Stimulated activated CD4-positive, alpha-beta T cell treated with anti-CD3 and anti-CD28 coated beads, Interleukin-4, amount 100 ng/mL, for 1 hour (primary cell): Measurements from ENCODE around the gene TEX54.
A peak's percentile ranks its signal among the peaks of the same experiment; 100 is the strongest.
"Not testable (repeated sequence)": the region's sequence is repeated elsewhere in the genome, so short reads cannot be mapped to it uniquely, and the experiment has no call there.

ENCODE experiments used
- DNase-seq: peaks from one replicate; pipeline ENCODE4 v3.0.0-alpha.2; 2020

TEX54 gene

DNA sequence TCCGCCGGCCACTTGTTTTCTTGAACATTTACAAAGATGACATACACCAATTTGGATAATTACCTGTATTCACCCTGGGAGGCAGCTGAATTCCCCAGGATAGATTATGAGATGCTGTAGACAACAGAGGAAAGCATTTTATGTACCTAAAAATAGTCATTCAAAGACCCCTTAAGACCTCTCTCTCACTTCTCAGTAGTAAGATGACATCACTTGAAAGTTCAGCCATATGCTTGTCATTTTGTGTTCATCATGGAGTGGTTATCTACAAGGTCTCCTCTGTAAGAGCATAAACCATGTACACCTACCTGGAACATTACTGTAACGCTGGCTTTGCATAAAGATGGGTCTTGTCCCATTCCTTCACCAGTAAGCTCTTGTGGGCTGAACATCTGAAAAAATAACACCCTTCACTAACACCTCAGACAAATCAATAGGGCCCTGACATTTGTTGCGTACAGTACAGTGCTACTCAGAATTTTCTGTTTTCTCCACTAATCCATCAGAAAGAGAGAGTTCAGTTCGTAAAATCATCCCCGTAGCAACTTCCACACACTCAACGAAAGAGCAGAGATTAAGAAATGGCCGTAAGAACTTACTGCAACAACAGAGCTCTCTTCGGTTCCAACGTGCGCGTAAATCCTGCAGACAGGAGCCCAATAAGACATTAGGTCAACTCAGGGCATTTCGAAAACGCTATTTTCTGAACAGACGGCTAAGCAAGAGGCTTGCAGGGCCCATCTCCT is 22.4 kb upstream of the TEX54 start:
- no peak for DNase-seq

DNA sequence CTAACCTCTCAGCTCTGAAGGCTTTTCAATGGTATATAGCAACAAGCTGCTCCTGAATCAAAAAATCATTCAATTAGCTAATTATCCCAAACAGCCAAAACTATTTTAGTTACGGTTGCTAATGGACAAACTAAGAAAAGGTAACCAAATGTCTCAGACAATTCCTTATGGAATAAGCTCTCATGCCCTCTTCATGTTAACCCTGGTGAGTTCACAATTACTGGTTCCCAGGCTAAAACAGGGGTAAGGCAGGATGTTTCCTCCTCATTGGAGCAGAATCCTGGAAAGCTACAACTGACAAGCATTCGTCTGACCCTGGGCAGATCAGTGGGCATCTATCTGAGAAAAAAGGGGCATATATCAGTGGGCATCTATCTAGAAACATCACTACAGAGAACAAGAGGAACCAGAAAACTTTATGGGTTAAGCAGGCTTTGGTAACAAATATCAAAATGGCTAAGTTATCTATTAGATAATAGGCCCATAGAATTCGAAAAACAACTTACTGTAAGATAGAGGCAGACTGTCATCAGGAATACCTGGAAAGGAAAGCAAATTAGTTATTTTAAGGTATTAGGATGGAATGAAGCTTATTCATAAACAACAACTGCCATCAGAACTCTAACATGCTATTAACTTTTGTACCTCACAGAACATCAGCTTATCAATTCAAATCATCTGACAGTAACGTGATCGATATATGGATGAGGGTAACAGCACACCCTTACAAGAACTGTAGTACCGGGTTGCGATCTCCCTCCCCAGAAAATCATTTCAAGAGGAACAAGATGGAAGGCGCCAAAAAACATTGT is 21.6 kb upstream of the TEX54 start:
- DNase-seq = no peak

DNA sequence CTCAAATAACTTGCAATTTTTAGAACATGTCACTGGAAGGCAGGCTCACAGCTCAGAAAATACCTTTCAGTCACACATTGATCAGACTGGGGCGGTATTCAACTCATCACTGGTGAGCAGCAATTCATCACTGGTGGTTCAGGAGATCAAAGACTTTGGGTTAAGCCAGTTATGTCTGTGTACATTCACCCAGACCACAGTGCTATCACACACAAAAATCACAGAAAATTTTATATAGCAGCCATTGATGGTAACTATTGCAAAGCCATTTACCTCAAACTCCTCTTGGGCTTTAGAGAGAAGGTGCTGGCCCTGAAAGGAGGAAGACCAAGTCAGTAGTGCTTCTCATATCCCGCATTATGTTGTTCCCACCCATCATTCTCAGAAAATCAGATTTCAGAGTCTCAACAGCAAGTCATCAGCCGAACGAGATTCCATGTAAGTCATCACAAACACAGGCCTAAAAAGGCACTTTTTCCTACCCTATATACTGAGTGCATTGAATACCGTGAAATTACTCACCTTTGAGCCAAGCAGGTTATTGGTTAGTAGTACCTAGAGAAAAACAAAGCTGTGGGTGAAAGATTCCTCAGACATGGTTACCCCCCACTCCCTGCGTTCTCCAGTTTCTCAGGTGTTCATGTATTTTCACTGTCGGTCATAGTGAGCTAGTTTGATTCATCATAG is 20.8 kb upstream of the TEX54 start:
- no peak for DNase-seq

- no peak for DNase-seq
Measured at GRCh38 chr11:62852523-62853188, 20.0 kb upstream of the TEX54 start.

DNA sequence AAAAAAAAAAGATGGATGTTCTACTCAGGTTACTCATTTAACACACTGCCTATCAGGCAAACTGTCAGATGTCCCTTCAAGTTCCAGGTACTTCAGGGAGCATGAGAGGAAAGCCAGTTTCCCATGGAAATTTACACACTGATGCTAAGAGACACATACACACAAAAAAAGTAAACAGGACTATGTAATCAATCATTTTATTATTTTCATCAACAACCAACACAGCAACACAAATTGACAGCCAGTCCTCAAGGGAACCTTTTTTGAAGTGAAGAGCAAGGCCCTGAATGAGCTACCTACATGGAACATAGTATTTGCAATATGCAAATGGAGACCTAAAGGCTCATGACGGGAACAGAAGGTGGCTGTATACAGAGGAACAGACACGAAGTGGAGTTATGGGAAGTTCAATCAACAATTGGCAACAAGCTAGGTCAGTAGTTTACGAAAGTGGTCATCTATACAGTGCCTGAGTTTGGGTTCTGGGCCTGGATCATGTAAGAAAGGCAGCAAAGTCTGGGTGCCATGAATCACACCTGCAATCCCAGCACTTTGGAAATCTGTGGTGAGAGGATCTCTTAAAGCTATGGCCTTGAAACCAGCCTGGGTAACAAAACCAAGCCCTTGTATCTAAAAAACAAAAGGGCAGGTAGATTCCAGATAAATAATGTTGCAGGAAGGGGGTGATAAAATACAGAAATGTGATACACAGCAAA is 19.3 kb upstream of the TEX54 start:
- DNase-seq = no peak

DNA sequence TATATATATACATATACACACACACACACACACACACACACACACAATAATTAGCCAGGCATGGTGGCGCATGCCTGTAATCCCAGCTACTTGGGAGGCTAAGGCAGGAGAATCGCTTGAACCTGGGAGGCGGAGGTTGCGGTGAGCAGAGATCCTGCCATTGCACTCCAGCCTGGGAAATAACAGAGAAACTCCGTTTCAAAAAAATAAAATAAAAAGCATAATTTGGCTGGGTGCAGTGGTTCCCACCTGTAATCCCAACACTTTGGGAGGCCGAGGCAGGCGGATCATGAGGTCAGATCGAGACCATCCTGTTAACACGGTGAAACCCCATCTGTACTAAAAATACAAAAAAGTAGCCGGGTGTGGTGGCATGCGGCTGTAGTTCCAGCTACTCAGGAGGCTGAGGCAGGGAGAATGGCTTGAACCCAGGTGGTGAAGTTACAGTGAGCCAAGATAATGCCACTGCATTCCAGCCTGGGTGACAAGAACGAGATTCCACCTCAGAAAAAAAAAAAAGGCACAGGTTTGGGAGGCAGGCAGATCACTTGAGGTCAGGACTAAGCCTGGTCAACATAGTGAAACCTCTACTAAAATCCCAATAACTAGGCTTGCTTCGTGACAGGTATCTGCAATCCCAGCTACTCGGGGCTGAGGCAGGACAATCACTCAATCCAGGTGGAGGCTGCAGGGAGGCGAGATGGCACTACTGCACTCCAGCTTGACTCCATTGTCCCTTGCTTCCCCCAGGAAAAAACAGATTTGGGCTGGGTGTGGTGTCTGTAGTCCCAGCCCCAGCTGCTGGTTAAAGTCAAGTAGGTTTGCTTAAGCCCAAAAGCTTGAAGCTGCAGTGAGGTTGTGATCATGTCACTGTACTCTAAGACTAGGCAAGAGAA is 18.5 kb upstream of the TEX54 start:
- DNase-seq = peak; percentile 30

- no peak for DNase-seq
Measured at GRCh38 chr11:62847767-62848314, 15.2 kb upstream of the TEX54 start.

DNA sequence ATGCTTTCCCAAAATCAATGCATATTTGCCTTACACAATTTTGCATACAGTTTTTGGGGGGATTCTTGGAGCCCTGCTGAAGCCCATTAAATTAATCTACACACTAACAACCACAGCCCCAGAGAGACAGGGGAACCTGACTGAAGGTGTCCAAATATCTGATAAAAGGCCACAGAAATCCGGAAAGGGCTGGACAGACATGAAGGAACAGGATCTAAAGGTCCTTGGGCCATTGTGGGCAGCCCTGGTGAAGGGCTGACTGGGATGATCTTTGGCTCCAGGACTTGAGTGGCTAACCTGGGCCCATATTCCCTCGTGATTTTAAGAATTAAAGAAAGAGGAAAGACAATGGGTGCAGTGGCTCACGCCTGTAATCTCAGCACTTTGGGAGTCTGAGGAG is 13.5 kb upstream of the TEX54 start:
- no peak for DNase-seq

DNA sequence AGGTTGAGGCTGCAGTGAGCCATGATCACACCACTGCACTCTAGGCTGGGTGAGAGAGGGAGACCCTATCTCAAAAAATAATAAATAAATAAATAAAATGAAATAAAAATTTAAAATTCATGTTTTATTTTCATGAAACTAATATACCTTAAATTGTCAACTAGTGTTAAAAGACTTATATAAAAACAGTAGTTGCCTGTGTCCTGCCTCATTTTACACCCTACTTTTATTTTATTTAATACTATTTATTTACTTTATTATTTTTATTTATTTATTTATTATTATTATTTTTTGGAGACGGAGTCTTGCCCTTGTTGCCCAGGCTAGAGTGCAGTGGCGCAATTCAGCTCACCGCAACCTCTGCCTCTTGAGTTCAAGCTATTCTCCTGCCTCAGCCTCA is 11.5 kb upstream of the TEX54 start:
- no peak for DNase-seq

DNA sequence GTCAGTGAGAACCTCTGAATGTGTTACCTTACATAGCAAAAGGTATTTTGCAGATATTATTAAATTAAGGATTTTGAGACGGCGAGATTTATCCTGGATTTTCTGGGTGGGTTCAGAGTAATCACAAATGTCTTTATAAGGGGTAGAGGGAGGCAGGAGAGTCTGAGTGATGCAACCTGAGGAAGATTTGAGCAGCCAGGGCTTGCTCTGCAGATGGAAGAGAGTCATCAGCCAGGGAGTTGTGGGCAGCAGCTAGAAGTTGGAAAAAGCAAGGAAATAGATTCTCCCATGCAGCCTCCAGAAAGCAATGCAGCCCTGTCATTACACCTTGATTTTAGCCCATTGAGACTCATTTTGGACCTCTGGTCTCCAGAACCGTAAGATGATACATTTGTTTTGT is 10.8 kb upstream of the TEX54 start:
- no peak for DNase-seq

DNA sequence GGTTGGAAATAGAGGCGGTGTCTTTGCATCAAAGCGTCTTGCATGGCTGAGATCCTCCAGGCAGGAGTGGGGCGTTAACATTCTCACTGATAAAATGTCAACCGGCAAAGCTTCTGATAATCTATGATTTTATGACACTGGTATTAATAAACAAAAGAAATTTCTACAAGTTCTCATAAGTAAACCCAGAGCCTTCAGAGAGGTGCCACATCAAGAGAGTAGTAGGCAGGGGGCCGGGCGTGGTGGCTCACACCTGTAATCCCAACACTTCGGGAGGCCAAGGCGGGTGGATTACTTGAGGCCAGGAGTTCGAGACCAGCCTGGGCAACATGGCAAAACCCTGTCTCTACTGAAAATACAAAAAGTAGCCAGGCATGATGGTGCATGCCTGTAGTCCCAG is 10.2 kb upstream of the TEX54 start:
- not testable (repeated sequence) for DNase-seq

- DNase-seq = peak; percentile 29
Measured at GRCh38 chr11:62842171-62842741, 9.6 kb upstream of the TEX54 start.

DNA sequence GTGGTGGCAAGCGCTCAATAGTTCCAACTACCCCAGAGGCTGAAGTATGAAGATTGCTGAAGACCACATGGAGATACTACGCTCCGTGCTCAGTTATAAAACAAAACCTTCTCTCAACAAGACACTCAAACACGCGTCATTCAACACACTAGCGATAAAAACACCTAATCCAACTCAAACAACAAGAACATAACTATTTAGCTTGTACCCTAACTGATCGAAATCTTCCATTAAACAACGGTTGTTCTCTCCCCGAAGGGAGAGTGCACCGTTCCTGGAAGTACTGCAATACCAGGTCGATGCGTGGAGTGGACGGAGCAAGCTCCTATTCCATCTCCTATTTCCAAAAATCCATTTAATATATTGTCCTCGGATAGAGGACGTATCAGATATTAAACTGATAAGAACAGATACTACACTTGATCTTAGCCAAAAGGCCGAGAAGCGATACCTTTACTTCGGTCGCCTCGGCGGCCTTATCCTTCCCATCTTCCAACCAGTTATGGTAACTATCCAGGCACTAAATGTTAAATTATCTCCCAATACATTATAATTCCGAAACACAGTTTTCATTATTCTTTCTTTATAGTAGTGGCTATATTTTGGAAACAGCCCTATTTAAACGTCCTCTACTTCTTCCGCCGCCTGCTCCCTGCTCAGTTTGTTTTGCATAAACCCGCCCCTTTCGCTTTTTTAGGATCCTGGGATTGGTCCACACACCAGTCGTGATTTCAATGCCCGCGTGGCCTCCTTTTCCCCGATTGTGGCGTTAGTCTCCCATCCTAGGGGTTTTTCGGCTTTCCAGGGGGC is 8.9 kb upstream of the TEX54 start:
- DNase-seq = peak; percentile 66

DNA sequence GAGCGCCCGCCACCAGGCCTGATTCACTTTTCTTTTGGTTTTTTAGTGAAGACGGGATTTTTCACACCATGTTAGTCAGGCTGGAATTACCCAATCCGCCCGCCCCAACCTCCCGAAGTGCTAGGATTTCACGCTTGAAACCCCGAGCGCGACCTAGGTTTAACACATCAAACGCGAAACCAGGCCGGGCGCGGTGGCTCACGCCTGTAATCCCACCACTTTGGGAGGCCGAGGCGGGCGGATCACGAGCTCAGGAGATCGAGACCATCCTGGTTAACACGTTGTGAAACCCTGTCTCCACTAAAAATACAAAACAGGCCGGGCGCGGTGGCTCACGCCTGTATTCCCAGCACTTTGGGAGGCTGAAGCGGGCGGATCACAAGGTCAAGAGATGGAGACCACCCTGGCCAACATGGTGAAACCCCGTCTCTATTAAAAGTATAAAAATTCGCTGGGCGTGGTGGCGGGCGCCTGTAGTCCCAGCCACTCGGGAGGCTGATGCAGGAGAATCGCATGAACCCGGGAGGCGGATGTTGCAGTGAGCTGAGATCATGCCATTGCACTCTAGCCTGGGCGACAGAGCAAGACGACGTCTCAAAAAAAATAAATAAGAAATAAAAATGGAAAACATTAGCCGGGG is 8.2 kb upstream of the TEX54 start:
- DNase-seq = peak; percentile 85

GRCh38 chr11:62839050-62839945 is 6.7 kb upstream of the TEX54 start, which contains the start of gene WDR74:
Gene WDR74 (minus strand): TSS chr11:62839590. CDS start chr11:62839570, 20 bp downstream.
- peak; percentile 91 for DNase-seq

DNA sequence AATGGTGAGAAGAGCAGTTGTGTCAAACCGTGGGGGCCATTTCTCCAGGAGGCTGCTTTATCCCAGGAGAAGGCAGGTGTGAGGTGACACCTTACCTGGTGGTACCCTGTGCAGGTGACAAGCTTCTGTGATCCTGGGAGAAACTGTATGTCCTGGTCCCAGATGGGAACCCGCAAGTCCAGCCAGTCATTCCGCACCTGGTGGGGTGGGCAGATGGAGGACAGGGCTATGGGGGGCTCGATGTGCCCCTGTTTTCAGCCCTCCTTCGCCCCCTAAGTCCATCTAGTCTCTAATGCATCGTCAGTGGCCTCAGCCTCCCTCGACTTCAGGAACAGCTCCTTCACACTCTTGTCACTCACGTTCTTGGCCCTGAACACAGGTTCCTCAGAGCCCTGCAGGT is 2.7 kb upstream of the TEX54 start:
- no peak for DNase-seq

GRCh38 chr11:62831520-62832335 is 913 bp downstream of the TEX54 start, which contains the start of gene STX5:
Gene STX5 (minus strand): TSS chr11:62832051. CDS start chr11:62831243, 808 bp downstream.
- peak; percentile 100 for DNase-seq
